ENCODE data around the gene CDC14B.

DNA sequence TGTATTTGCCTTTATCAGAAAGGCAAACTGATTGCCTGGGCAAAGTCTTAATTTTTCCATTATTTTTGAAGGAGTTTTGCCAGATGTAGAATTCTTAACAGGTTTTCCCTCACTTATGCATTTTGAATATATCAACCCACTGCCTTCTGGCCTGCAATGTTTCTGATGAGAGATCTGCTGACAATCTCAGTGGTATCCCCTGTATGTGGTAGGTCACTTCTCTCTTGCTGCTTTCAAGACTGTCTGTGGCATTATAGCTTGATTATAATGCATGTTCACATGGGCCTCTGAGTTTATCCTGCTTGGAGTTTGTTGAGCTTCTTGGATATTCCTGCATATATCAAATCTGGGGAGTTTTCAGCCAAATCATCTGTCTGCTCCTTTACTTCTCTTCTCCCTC is 87.5 kb downstream of the CDC14B start:
- TF ChIP-seq POLR2A (IDR thresholded peaks at IDR 0.05): no peak
- no peak for TF ChIP-seq CTCF (IDR thresholded peaks at IDR 0.05)

All from lower leg skin (tissue), 3 donors.